H9 (cell line): ENCODE results near the gene PRIM2. TPM values are rescaled to one million over a fixed set of nuclear protein-coding genes. Genes with fewer than 3 reads are reported as not detected.

Experiments used
- DNase-seq: peaks from one replicate; pipeline ENCODE4 v3.0.0-alpha.2; 2017
- H2AFZ ChIP-seq: one replicate; pipeline ENCODE4 v1.6.1; 2013; ENCODE audit warnings: mild to moderate bottlenecking, low read length, control low read depth, moderate library complexity
- H2AK5ac ChIP-seq: 2 replicates; pipeline ENCODE4 v1.6.1; 2013; ENCODE audit warnings: low read length, control low read depth, mixed read lengths; ENCODE audit not compliant: insufficient read length
- H2BK120ac ChIP-seq: one replicate; pipeline ENCODE4 v1.6.1; 2013; ENCODE audit warnings: low read depth, mild to moderate bottlenecking, low read length, control low read depth, inconsistent platforms; ENCODE audit not compliant: poor library complexity, severe bottlenecking
- H2BK12ac ChIP-seq: 2 replicates; pipeline ENCODE4 v1.6.1; 2013; ENCODE audit warnings: low read length, control low read depth, mixed read lengths, low read depth; ENCODE audit not compliant: insufficient read length
- H2BK15ac ChIP-seq: 2 replicates; pipeline ENCODE4 v1.6.1; 2013; ENCODE audit warnings: low read depth, low read length, control low read depth
- H2BK20ac ChIP-seq: one replicate; pipeline ENCODE4 v1.6.1; 2013; ENCODE audit warnings: low read depth, mild to moderate bottlenecking, low read length, control low read depth, inconsistent platforms; ENCODE audit not compliant: poor library complexity, severe bottlenecking
- H2BK5ac ChIP-seq: 2 replicates; pipeline ENCODE4 v1.6.1; 2013; ENCODE audit warnings: low read length, control low read depth, mixed read lengths; ENCODE audit not compliant: insufficient read length
- H3K14ac ChIP-seq: 2 replicates; pipeline ENCODE4 v1.6.1; 2013; ENCODE audit warnings: low read length, control low read depth; ENCODE audit not compliant: insufficient read depth
- H3K18ac ChIP-seq: 2 replicates; pipeline ENCODE4 v1.6.1; 2013; ENCODE audit warnings: low read depth, mild to moderate bottlenecking, mixed read lengths, low read length, control low read depth; ENCODE audit not compliant: insufficient read length
- H3K23ac ChIP-seq: 2 replicates; pipeline ENCODE4 v1.6.1; 2013; ENCODE audit warnings: low read length, control low read depth, mixed read lengths, low read depth; ENCODE audit not compliant: insufficient read length
- H3K23me2 ChIP-seq: 2 replicates; pipeline ENCODE4 v1.6.1; 2013; ENCODE audit warnings: low read depth, mild to moderate bottlenecking, mixed read lengths, low read length, control low read depth; ENCODE audit not compliant: insufficient read length, poor library complexity, severe bottlenecking
- H3K27ac ChIP-seq: 2 replicates; pipeline ENCODE4 v1.5.1; 2013; ENCODE audit warnings: low read length, control low read depth, mixed read lengths, low read depth; ENCODE audit not compliant: insufficient read length
- H3K27me3 ChIP-seq: 2 replicates; pipeline ENCODE4 v1.6.1; 2013; ENCODE audit warnings: low read length, control low read depth, inconsistent platforms; ENCODE audit not compliant: insufficient read depth
- H3K4ac ChIP-seq: 2 replicates; pipeline ENCODE4 v1.6.1; 2013; ENCODE audit warnings: low read depth, mild to moderate bottlenecking, control low read depth, inconsistent platforms, low read length, moderate library complexity
- H3K4me1 ChIP-seq: 2 replicates; pipeline ENCODE4 v1.6.1; 2013; ENCODE audit warnings: low read length, control low read depth, inconsistent platforms; ENCODE audit not compliant: insufficient read depth
- H3K4me2 ChIP-seq: 2 replicates; pipeline ENCODE4 v1.6.1; 2013; ENCODE audit warnings: low read length, control low read depth, mixed read lengths; ENCODE audit not compliant: insufficient read length, insufficient read depth
- H3K56ac ChIP-seq: 2 replicates; pipeline ENCODE4 v1.6.1; 2013; ENCODE audit warnings: low read depth, mild to moderate bottlenecking, mixed read lengths, low read length, control low read depth; ENCODE audit not compliant: insufficient read length
- H3K79me1 ChIP-seq: 2 replicates; pipeline ENCODE4 v1.6.1; 2013; ENCODE audit warnings: low read depth, mild to moderate bottlenecking, moderate library complexity, low read length, control low read depth, inconsistent platforms; ENCODE audit not compliant: insufficient read depth, poor library complexity, severe bottlenecking
- H3K79me2 ChIP-seq: 2 replicates; pipeline ENCODE4 v1.6.1; 2013; ENCODE audit warnings: low read length, control low read depth, inconsistent platforms; ENCODE audit not compliant: insufficient read depth
- H3K9ac ChIP-seq: 2 replicates; pipeline ENCODE4 v1.6.1; 2013; ENCODE audit warnings: low read length, control low read depth, mixed read lengths; ENCODE audit not compliant: insufficient read length; ENCODE audit errors: extremely low read depth
- H3K9me3 ChIP-seq: one replicate; pipeline ENCODE4 v1.6.1; 2013; ENCODE audit warnings: low read depth, low read length, inconsistent platforms; ENCODE audit not compliant: control insufficient read depth
- H3T11ph ChIP-seq: one replicate; pipeline ENCODE4 v1.6.1; 2013; ENCODE audit warnings: mild to moderate bottlenecking, low read length, control low read depth, inconsistent platforms
- H4K20me1 ChIP-seq: one replicate; pipeline ENCODE4 v1.6.1; 2013; ENCODE audit not compliant: control insufficient read depth, insufficient read length, insufficient read depth
- H4K5ac ChIP-seq: 2 replicates; pipeline ENCODE4 v1.6.1; 2013; ENCODE audit warnings: low read depth, mild to moderate bottlenecking, mixed read lengths, low read length, control low read depth; ENCODE audit not compliant: insufficient read length
- H4K8ac ChIP-seq: replicated peaks from 2 replicates; pipeline ENCODE4 v1.6.1; 2013; ENCODE audit warnings: low read length, control low read depth, mixed read lengths, low read depth; ENCODE audit not compliant: insufficient read length
- H4K91ac ChIP-seq: 2 replicates; pipeline ENCODE4 v1.6.1; 2013; ENCODE audit warnings: low read depth, mild to moderate bottlenecking, moderate library complexity, mixed read lengths, low read length, control low read depth; ENCODE audit not compliant: insufficient read length
- H3K27ac Mint-ChIP-seq, 3 experiments: 2 replicates in 2 of 3; 3 replicates in 1 of 3; pipeline ENCODE4 v1.8.0; 2020 to 2021; ENCODE audit warnings: mixed read lengths in 3 of 3, mild to moderate bottlenecking in 1 of 3, moderate library complexity in 1 of 3
- H3K27me3 Mint-ChIP-seq: 2 replicates; pipeline ENCODE4 v1.8.0; 2021; ENCODE audit warnings: low read depth, mild to moderate bottlenecking, moderate library complexity, mixed read lengths
- H3K36me3 Mint-ChIP-seq, 3 experiments: 2 replicates in 2 of 3; 3 replicates in 1 of 3; pipeline ENCODE4 v1.8.0; 2020 to 2021; ENCODE audit warnings: low read depth in 3 of 3, mixed read lengths in 3 of 3; ENCODE audit not compliant: insufficient read depth in 1 of 3
- H3K4me1 Mint-ChIP-seq, 2 experiments: 2 replicates each; pipeline ENCODE4 v1.8.0; 2020; ENCODE audit warnings: mixed read lengths in 2 of 2
- H3K4me3 Mint-ChIP-seq, 2 experiments: 2 replicates in 1 of 2; 3 replicates in 1 of 2; pipeline ENCODE4 v1.8.0; 2020 to 2021; ENCODE audit warnings: mild to moderate bottlenecking in 2 of 2, mixed read lengths in 2 of 2, moderate library complexity in 1 of 2
- H3K9me3 Mint-ChIP-seq, 2 experiments: 2 replicates in 1 of 2; 3 replicates in 1 of 2; pipeline ENCODE4 v1.8.0; 2020; ENCODE audit warnings: mild to moderate bottlenecking in 2 of 2, mixed read lengths in 2 of 2, moderate library complexity in 1 of 2
- WGBS: extraction: QIAGEN DNeasy Blood & Tissue Kit; methylation state at CpG from one replicate; pipeline ENCODE4 v1.1.7; 2013; ENCODE audit warnings: missing lambda C conversion rate, low lambda C conversion rate, mixed read lengths; ENCODE audit not compliant: insufficient read length; ENCODE audit errors: extremely low coverage; 5-methylcytosine and 5-hydroxymethylcytosine counted together
- total RNA-seq: library from RNA; stranded (reverse); gene quantifications from 2 replicates; pipeline ENCODE4 v1.2.1, GENCODE V29; 2021
- TF ChIP-seq, protein P1 (sequence below): fragments of 200-600 bp; sonication (generic); conservative IDR thresholded peaks from 3 replicates; pipeline ENCODE4 v1.8.0; 2021; ENCODE audit warnings: antibody characterized with exemption, mild to moderate bottlenecking

The PRIM2 gene
- total RNA-seq, 1 experiment from 2014 or later: 43.0 TPM

DNA sequence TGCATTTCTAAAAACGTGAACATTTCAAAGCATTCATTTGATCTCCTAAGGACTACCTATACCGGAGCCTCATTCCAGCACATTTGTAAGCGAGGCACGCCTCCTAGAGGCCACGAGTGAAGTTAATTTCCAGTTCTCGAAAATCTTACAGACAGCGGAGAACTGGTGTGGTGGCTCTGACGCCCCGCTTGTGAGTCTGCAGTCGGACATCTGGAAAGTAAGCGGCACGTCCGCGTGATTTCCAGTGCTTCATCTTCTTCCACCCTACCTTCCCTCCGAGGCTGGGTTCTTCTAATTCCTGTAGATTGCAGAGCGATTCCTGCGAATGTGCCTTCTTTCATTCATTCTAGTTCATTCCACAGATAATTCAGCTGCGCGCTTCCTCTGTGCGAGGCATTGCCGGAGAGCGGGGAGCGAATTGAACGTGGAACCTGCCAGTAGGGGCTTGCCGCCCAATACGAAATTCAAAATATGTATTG, 810 bp upstream of the PRIM2 start:
- Histone ChIP-seq H3K4ac (no peak overlapping the region), H2BK5ac (no peak overlapping the region), H3K4me1 (no peaks in the 10 kb centered on the region), H3K14ac (no peak overlapping the region), H2BK15ac (no peak overlapping the region), H3K9me3 (no peaks in the 10 kb centered on the region), H3T11ph (no peak overlapping the region), H3K9ac (peak overlapping the region; percentile 2), H4K8ac (no peak overlapping the region), H3K27me3 (no peaks in the 10 kb centered on the region), H3K23ac (no peak overlapping the region), H4K5ac (no peak overlapping the region), H4K20me1 (no peaks in the 10 kb centered on the region), H3K4me2 (peak overlapping the region; percentile 93), H3K79me2 (peaks cover 13% of the 10 kb centered on the region; the same call in 1 of the 2 replicates), H4K91ac (no peak overlapping the region), H3K27ac (no peak overlapping the region), H3K56ac (no peak overlapping the region), H2BK12ac (no peak overlapping the region), H2AK5ac (no peak overlapping the region), H3K18ac (no peak overlapping the region), H2BK120ac (no peak overlapping the region), H2BK20ac (no peak overlapping the region), H2AFZ (no peak overlapping the region), H3K23me2 (peaks cover 4% of the 10 kb centered on the region), H3K79me1 (peaks cover 3% of the 10 kb centered on the region)
- Mint-ChIP-seq H3K9me3 (peaks cover 1 to 2% of the 10 kb centered on the region in 2 experiments; a peak in 3 of 5 replicates), H3K4me1 (peaks cover 7 to 14% of the 10 kb centered on the region in 2 experiments), H3K4me3 (peak overlapping the region; percentile 98), H3K36me3 (peaks cover 27 to 35% (median 32%) of the 10 kb centered on the region in 3 experiments), H3K27me3 (peaks cover under 1% of the 10 kb centered on the region), H3K27ac (peak overlapping the region in 2 of 3 experiments; percentile 45 to 94; a peak in 4 of 7 replicates)
- DNase-seq: peak; percentile 87
- WGBS: no CpG with 5 or more reads among the region's 26 CpGs
- TF ChIP-seq, protein P1, sequence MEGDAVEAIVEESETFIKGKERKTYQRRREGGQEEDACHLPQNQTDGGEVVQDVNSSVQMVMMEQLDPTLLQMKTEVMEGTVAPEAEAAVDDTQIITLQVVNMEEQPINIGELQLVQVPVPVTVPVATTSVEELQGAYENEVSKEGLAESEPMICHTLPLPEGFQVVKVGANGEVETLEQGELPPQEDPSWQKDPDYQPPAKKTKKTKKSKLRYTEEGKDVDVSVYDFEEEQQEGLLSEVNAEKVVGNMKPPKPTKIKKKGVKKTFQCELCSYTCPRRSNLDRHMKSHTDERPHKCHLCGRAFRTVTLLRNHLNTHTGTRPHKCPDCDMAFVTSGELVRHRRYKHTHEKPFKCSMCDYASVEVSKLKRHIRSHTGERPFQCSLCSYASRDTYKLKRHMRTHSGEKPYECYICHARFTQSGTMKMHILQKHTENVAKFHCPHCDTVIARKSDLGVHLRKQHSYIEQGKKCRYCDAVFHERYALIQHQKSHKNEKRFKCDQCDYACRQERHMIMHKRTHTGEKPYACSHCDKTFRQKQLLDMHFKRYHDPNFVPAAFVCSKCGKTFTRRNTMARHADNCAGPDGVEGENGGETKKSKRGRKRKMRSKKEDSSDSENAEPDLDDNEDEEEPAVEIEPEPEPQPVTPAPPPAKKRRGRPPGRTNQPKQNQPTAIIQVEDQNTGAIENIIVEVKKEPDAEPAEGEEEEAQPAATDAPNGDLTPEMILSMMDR: peak; percentile 94
